Measurements from ENCODE around the gene AMBP. TPM values are rescaled to one million over a fixed set of nuclear protein-coding genes. Genes with fewer than 3 reads are reported as not detected.

AMBP gene
- total and polyA plus RNA-seq, 2 of the 13 experiments (the other 11 are each of a cell fraction or from before 2014, with no cell fraction given): 1,510 to 2,580 TPM

DNA sequence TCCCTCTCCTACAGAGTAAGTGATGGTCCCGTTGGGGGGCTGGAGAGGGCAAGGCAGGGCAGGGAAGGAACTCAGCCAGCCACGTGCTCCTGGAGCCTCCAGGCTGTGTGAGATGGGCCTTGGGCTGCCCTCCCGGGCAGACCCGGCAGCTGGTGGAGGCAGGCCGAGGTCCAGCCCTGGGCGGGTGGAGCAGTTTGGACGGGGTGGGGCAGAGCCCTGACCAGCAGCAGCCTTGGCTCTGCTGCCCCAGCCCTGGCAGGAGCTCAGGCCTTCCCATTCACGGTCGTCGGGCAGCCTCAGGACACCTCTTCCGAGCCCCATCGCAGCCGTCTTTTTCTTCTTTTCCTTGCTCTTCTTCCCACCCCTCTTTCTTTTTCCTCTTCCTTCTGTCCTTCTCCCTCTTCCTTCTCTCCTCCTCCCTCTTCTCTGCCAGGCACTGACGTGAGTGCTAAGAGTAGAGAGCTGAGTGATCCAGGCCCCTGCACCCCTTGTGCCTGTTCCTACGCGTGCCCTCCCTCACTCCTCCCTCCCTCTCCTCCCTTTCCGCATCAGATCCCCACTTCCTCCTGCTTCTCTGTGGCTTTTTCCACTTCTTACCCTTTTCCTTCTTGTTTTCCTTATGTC is 42.8 kb downstream of the AMBP start:
- Histone ChIP-seq H3K27me3 (ENCODE audit: control insufficient read depth in 1 of 2, insufficient read depth in 2 of 2, low read length in 2 of 2) (peaks cover 1 to 37% of the 10 kb centered on the region in 2 experiments; a peak in 4 of 5 replicates), H2AFZ (ENCODE audit: low read length) (no peak overlapping the region), H3K4me1 (ENCODE audit: insufficient read depth, low read length) (peaks cover 7% of the 10 kb centered on the region), H3K79me2 (ENCODE audit: insufficient read depth, low read length) (no peaks in the 10 kb centered on the region), H3K4me3 (replicated peaks in 1 of 3; ENCODE audit: insufficient read depth in 1 of 3, low read depth in 2 of 3, low read length in 3 of 3) (no peak overlapping the region), H3K4me2 (ENCODE audit: low read depth, low read length) (no peak overlapping the region), H3K27ac (ENCODE audit: extremely low read length, insufficient read depth, low read length) (no peak overlapping the region), H3K9me3 (ENCODE audit: low read length) (no peaks in the 10 kb centered on the region), H3K9ac (ENCODE audit: insufficient read depth, low read depth, low read length) (no peak overlapping the region), H4K20me1 (ENCODE audit: insufficient read depth, low read length) (no peaks in the 10 kb centered on the region), H3K36me3 (replicated peaks in 1 of 2; ENCODE audit: control insufficient read depth in 1 of 2, insufficient read depth in 2 of 2, low read length in 2 of 2) (no peaks in the 10 kb centered on the region)
- WGBS (ENCODE audit: low lambda C conversion rate): 49% methylated on average over 12 of the region's 17 CpGs
- DNase-seq (ENCODE audit: low spot score) (no peak), FAIRE-seq (no peak), ATAC-seq (peak; percentile 49)
- TF ChIP-seq KLF6 (CRISPR knock-in tag; IDR thresholded peaks at IDR 0.05) (no peak), ZSCAN25 (CRISPR knock-in tag; IDR thresholded peaks at IDR 0.05) (no peak), ERF (CRISPR knock-in tag; IDR thresholded peaks at IDR 0.05) (no peak), SOX6 (IDR thresholded peaks at IDR 0.05) (no peak), SOX6 (CRISPR knock-in tag; IDR thresholded peaks at IDR 0.05) (no peak), ZNF432 (CRISPR knock-in tag; IDR thresholded peaks at IDR 0.05; ENCODE audit: borderline replicate concordance) (no peak)
- TF ChIP-seq, protein P1, sequence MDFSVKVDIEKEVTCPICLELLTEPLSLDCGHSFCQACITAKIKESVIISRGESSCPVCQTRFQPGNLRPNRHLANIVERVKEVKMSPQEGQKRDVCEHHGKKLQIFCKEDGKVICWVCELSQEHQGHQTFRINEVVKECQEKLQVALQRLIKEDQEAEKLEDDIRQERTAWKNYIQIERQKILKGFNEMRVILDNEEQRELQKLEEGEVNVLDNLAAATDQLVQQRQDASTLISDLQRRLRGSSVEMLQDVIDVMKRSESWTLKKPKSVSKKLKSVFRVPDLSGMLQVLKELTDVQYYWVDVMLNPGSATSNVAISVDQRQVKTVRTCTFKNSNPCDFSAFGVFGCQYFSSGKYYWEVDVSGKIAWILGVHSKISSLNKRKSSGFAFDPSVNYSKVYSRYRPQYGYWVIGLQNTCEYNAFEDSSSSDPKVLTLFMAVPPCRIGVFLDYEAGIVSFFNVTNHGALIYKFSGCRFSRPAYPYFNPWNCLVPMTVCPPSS (IDR thresholded peaks at IDR 0.05): no peak
- ChIA-PET CTCF (ENCODE audit: low intra/inter-chr PET ratio, low total read pairs) (no interaction called here), POLR2A (no interaction called here)
- in situ Hi-C loops (cut with HindIII; ENCODE audit: extremely low pct_ligation_motif_present, low pct_unique_long_range_greater_than_20kb): loop anchor here (25.0 kb wide), 1 partner anchor 298 kb away; no protein-coding TSS in a partner anchor
- BruUV-seq (replicated peaks): no TSS peak
- intact Hi-C loops (cut with micrococcal nuclease; ENCODE audit: unreplicated experiment): no loop called here

DNA sequence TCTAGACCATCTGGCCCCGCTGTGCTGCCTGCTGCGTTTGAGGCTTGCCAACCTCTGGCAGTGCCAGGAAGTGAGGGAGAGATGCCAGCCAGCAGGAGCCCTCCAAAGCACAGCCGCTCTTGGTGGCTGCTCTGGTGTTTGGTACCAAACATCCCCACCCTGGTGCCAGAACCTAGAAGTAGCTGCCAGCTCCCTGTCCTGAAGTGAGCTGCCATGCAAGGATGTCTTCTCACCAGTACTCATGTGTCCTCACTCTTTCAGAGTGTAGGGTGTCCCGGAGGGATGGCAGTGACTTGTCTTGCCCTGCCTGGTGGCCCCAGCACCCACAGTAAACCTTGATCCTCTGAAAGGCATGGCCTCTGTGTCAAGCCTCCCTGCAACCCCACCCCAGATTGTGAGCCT is 43.4 kb downstream of the AMBP start:
- H2AFZ ChIP-seq (ENCODE audit: low read length): no peak overlapping the region
- no peaks in the 10 kb centered on the region for H3K79me2 ChIP-seq (ENCODE audit: insufficient read depth, low read length)
- 35% methylated on average over 2 of the region's 4 CpGs for whole genome bisulfite sequencing (ENCODE audit: low lambda C conversion rate)
- intact Hi-C loops (cut with micrococcal nuclease; ENCODE audit: unreplicated experiment) (no loop called here), in situ Hi-C loops (cut with HindIII; ENCODE audit: extremely low pct_ligation_motif_present, low pct_unique_long_range_greater_than_20kb) (loop anchor here (25.0 kb wide), 1 partner anchor 297 kb away; no protein-coding TSS in a partner anchor)
- DNase-seq (ENCODE audit: low spot score): no peak
- H3K9me3 ChIP-seq (ENCODE audit: low read length): no peaks in the 10 kb centered on the region
- H3K36me3 ChIP-seq (replicated peaks in 1 of 2; ENCODE audit: control insufficient read depth in 1 of 2, insufficient read depth in 2 of 2, low read length in 2 of 2): no peaks in the 10 kb centered on the region
- no peak for ATAC-seq
- no peaks in the 10 kb centered on the region for H4K20me1 ChIP-seq (ENCODE audit: insufficient read depth, low read length)
- no TSS peak for BruUV-seq (replicated peaks)
- ChIA-PET POLR2A (no interaction called here), CTCF (ENCODE audit: low intra/inter-chr PET ratio, low total read pairs) (no interaction called here)
- peaks cover 1 to 38% of the 10 kb centered on the region in 2 experiments; a peak in 4 of 5 replicates for H3K27me3 ChIP-seq (ENCODE audit: control insufficient read depth in 1 of 2, insufficient read depth in 2 of 2, low read length in 2 of 2)
- no peak for FAIRE-seq
- peaks cover 6% of the 10 kb centered on the region for H3K4me1 ChIP-seq (ENCODE audit: insufficient read depth, low read length)
- H3K9ac ChIP-seq (ENCODE audit: insufficient read depth, low read depth, low read length): no peak overlapping the region
- H3K27ac ChIP-seq (ENCODE audit: extremely low read length, insufficient read depth, low read length): no peak overlapping the region
- no peak overlapping the region for H3K4me3 ChIP-seq (replicated peaks in 1 of 3; ENCODE audit: insufficient read depth in 1 of 3, low read depth in 2 of 3, low read length in 3 of 3)
- no peak overlapping the region for H3K4me2 ChIP-seq (ENCODE audit: low read depth, low read length)
- TF ChIP-seq NFE2L2 (IDR thresholded peaks at IDR 0.05; ENCODE audit: low read length) (no peak), NCOR1 (IDR thresholded peaks at IDR 0.05; ENCODE audit: borderline replicate concordance, low read length) (no peak), PRDM15 (CRISPR knock-in tag; IDR thresholded peaks at IDR 0.05) (no peak), MEIS1 (CRISPR knock-in tag; IDR thresholded peaks at IDR 0.05; ENCODE audit: borderline replicate concordance) (no peak), ZNF350 (CRISPR knock-in tag; IDR thresholded peaks at IDR 0.05; ENCODE audit: borderline replicate concordance, low read depth) (no peak), HINFP (CRISPR knock-in tag; IDR thresholded peaks at IDR 0.05; ENCODE audit: low read depth) (no peak)
